Forelimb muscle (tissue), 1 donor: ENCODE results near the gene DVL2. TPM values are rescaled to one million over a fixed set of nuclear protein-coding genes. Genes with fewer than 3 reads are reported as not detected.

Source experiments
- DNase-seq: peaks from one replicate; pipeline ENCODE4 v3.0.0-alpha.2; 2013; ENCODE audit warnings: low read depth
- polyA plus RNA-seq: library from polyadenylated mRNA; unstranded; fragments of 120-200 nt; gene quantifications from one replicate; pipeline ENCODE4 v1.2.1, GENCODE V29; 2013; ENCODE audit not compliant: insufficient read length

The DVL2 gene
- polyA plus RNA-seq, 1 donor: 36.2 TPM

- no peak for DNase-seq
These were observed 4.2 kb upstream of the DVL2 start for GRCh38 chr17:7238420-7239090.

DNA sequence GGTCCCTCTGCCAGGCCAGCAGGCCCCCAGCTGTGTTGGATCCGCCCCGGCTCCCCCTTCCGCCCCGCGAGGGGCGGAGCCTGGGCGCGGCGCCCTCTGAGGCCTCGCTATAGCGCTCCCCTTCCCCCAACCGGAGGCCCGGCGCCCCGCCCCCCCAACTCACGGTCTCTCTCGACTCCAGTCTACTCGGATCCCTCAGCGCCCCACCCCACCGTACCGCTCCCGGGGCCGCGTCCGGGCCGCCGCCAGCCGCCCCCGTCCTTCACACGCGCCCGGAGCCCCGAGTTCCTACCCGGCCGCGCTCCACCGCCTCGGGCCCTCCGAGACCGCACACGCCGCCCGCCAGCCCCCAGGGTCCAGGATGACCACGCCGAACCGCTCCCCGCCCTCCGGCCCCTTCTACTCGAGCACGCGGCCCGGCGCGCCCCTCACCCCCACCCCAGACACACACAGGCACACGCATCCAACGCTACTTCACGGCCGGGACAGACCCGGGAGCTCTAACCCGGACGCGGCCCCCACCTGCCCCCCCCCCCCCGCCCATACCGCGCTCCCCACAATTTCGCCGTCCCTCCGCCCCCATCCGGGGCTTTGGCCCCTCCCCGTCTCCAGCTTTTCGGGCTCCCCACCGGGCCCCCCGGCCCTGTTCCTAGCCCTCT, 3.6 kb upstream of the DVL2 start:
- DNase-seq: no peak

GRCh38 chr17:7237266-7237760, 3.0 kb upstream of the DVL2 start:
- no peak for DNase-seq

GRCh38 chr17:7236808-7237207, 2.5 kb upstream of the DVL2 start:
- no peak for DNase-seq

DNA sequence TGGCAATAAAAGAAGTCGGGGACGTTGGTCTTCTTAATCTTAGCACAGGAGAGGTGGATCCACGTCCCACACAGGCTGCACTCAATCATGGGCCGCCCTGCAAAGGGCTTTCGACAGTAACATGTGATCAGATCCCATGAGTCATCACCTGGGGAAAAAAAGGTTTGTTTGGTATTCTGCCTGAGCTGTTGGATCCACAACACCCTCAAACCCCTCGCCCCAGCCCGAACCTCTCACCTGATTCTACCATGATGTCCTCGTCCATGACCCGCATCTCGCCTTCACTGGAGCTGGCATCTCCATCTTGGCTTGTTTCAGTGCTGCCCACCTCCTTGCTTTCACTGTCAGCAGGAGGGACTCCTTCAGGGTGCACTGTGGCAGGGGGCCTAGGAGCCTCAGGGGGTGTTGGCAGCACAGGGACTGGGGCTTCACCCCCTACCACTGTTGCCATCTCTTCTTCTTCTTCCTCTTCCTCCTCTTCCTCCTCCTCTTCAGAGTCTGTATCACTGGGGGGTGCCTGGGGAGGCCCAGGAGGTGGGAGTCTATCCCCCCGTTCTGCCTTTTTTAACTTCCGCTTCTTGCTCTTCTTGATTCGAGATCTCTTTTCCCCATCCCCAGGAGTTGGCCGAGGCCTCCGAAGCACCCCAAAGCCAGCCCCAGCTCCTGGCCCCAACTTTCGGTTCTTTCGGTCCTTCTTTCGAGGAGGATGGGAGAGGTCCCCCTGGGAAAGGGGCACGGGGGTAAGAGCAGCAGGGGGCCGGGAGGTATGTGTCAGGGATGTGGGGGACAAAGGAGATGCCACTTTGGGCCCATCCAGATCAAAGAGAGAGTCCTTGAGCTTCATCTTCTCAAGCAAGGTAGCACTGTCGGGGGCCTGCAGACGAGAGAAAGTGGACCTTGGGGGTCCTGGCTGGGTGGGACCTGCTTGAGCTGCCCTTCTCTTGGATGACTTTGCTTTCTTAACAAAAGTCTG, 1.7 kb upstream of the DVL2 start:
- DNase-seq: no peak

GRCh38 chr17:7233701-7234082, 625 bp downstream of the DVL2 start:
- no peak for DNase-seq

- DNase-seq: no peak
These were observed 2.2 kb downstream of the DVL2 start for GRCh38 chr17:7232114-7232513.

DNA sequence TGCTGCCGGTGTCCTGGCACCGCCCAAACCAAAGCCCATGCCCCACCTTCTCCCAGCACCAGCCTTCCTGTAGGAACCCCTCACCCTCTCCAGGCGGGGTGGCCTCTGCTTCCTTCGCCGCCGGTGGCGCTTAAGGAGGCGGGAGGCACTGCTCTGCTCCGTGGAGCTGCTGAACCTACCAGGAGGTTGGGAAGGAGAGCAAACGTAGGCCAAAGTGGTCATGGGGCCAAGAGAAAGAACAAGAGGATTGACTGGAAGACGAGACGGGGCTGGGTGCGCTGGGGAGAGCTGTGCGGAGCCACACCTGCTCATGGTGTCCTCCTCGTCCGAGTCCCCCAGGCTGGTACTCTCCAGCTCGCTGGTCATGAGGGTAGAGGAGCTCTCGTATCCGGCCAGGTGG, 4.8 kb downstream of the DVL2 start:
- DNase-seq: no peak

- DNase-seq: no peak
These were observed 5.4 kb downstream of the DVL2 start for GRCh38 chr17:7228920-7229319.

DNA sequence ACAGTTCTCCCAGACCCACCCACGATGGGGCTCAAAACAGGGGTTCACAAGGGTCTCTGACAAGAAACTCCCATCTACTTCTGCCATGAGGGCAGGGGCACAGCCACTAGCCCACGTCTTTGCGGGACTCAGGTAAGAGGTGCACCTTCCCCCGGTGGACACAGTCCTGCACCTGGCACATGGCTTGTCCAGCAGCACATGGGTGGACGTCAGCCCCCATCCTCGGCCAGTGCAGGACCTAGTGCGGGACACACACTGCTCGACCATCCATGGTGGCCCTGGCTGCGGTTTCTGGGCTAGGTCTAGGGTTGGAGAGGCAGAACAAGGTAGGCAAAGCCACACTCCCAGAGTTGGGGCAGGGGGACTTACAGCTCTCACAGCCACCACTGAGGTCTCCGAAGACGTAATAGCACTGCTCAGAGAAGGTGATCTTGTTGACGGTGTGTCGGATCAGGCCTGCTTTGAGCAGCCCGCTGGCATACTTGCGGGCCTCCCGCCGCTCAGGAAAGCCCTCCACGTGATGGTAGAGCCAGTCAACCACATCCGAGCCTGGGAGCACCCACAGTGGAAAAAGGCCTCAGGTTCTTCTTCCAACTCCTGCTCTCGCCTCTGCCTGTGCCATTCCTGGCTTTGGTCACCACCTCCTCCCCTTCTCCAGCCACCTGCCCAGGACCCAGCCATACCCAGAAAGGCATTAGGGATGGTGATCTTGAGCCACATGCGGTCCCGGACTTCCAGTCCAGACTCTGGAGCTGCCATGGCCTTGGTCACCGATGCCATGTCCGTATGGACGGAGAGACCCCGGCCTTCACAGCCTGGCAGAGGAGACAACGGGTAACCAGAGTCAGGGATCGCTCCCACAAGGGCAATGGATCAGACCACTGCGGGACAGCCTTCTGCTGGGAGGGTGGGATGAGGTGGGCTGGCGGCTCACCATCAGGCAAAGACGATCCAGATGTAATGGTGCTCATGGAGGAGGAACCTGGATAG, 7.3 kb downstream of the DVL2 start:
- no peak for DNase-seq

GRCh38 chr17:7225711-7226331, 8.5 kb downstream of the DVL2 start:
- DNase-seq: no peak

DNA sequence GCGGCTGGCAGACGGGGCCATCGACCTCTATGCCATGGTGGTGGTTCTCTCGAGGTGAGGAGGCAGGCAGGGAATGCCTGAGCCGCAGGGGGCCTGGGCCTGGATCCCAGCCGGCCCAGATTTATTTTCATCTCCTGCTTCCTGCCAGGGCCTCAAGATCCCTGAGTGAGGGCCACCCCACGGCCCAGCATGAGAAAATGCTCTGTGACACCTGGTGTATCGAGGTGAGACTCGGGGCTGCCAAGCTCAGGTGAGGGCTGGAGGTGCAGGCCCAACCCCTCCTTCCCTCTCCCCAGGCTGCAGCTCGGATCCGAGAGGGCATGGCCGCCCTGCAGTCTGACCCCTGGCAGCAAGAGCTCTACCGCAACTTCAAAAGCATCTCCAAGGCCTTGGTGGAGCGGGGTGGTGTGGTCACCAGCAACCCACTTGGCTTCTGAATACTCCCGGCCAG, 9.6 kb downstream of the DVL2 start:
- no peak for DNase-seq

DNA sequence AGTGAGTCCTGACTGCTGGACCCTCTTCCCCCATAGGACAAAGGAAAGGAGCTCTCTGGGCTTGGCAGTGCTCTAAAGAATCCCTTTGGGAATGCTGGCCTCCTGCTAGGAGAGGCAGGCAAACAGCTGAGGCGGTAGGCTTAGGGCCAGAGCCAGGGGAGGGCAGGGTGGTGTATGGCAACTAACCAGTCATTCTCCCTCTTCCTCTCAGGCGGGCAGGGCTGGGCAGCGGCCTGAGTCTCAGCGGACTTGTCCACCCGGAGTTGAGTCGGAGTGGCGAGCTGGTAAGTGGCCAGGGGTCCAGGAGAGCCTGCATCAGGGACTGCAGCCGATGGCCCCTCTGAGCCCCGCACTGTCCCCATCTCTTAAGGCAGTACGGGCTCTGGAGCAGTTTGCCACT, 10.2 kb downstream of the DVL2 start:
- DNase-seq: no peak

- DNase-seq: no peak
These were observed 10.9 kb downstream of the DVL2 start for GRCh38 chr17:7223375-7223774.

DNA sequence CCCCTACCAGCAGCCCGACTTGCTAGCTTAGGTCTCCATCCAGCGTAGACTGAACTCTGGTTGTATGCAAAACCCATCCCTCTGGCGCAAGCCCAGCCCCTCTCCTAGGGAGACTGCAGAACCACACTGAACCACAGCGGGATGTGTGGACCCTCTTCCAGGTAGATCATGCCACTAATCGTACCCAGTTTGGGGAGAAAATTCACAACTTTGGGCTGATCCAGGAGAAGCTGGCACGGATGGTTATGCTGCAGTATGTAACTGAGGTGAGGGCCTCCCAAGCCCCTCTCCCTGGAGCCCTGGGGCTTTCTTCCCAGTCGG, 11.4 kb downstream of the DVL2 start:
- DNase-seq: no peak

DNA sequence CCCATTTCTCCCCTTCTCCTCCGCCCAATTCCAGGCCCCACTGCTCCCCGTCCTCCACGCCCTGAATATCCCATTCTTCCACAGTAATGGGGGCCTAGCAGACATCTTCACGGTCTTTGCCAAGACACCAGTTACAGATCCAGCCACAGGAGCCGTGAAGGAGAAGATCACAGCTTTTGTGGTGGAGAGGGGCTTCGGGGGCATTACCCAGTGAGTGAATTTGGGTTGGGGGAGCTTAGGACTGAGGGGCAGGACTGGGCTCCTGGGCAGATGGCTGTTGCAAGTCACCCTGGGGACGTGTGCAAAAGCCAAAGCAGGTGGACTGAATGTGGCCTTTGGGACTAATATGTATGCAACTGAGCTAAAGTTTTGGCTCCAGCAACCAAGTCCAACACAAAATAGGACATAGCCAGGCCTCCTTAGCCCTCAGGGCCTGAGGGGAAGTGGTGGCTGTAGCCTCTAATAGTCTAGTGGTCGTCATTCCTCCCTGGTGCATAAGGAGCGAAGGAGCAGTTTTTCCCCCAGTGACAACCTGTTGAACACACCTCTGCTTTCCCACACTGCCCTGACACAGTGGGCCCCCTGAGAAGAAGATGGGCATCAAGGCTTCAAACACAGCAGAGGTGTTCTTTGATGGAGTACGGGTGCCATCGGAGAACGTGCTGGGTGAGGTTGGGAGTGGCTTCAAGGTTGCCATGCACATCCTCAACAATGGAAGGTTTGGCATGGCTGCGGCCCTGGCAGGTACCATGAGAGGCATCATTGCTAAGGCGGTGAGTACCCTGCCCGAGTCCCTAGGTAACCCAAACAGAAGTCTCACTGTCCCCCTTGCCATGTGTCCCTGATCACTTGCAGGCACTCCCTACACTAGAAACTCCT, 12.0 kb downstream of the DVL2 start:
- no peak for DNase-seq

DNA sequence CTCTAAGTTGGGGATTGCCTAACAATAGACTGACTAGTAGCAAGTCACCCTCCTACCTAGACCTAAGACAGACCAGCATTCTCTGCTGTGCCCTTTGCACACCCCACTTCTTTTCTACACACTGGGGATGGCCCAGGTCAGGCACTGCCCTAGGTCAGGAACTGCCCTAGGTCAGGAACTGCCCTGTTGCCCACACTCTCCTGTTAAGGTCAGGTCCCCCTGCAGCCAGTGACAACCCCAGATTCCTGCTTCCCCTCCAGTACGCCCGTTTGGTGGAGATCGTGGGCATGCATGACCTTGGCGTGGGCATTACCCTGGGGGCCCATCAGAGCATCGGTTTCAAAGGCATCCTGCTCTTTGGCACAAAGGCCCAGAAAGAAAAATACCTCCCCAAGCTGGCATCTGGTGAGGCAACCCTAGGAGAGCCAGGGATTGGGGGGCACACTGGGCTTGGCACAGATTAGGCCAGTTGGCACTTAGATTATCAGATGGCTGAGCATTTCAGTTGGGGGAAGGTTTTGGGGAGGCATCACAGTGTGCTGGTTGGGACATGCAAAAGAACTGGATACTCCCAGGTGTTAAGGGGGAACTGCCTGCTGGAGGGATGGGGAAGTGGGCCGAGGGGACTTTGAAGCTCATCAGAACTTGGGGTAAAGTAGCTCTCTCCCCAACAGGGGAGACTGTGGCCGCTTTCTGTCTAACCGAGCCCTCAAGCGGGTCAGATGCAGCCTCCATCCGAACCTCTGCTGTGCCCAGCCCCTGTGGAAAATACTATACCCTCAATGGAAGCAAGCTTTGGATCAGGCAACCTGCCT, 12.8 kb downstream of the DVL2 start:
- DNase-seq: no peak

DNA sequence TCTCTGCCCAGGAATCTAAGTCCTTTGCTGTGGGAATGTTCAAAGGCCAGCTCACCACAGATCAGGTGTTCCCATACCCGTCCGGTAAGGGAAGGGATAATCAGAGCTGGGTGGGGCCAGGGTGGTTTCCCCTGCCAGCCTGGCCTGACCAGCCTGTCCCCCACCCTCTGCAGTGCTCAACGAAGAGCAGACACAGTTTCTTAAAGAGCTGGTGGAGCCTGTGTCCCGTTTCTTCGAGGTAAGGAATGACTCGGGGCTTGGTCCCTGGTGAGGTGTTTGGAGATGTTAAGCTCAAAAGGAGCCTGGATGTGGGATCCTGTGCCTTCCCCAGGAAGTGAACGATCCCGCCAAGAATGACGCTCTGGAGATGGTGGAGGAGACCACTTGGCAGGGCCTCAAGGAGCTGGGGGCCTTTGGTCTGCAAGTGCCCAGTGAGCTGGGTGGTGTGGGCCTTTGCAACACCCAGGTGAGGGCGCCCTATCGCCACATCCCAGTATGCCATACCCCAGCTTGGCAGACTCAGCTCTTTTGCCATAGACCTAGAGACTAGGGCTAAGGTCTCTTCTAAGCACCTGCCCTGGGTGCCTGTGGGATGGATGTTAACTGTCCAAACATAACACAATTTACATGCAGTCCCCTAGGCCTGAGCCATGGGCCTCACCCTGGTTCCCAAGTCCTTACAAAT, 13.6 kb downstream of the DVL2 start:
- no peak for DNase-seq
